Measurements from ENCODE around the gene C2CD2L. TPM values are rescaled to one million over a fixed set of nuclear protein-coding genes. Genes with fewer than 3 reads are reported as not detected.

C2CD2L gene
- total RNA-seq, 1 donor from 2014 or later, result 11.8 TPM

DNA sequence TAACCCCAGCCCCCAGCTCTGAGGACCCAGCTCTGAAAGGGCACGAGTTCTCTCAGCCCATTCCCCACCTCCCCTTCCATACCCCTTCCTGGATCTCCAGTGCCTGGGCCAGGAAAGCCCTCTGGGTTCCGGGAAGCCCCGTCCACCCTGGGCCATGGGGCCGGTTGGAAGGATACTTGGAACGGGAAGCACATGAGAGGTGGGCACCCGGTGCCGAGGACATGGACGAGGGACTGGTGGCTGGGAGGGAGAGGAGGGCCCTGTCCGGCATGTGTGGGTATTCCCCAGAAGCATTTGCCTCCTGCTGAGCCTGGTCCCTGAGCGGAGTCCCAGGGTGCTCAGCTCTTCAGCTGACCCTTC is 9.1 kb downstream of the C2CD2L start:
- TF ChIP-seq, protein P1, sequence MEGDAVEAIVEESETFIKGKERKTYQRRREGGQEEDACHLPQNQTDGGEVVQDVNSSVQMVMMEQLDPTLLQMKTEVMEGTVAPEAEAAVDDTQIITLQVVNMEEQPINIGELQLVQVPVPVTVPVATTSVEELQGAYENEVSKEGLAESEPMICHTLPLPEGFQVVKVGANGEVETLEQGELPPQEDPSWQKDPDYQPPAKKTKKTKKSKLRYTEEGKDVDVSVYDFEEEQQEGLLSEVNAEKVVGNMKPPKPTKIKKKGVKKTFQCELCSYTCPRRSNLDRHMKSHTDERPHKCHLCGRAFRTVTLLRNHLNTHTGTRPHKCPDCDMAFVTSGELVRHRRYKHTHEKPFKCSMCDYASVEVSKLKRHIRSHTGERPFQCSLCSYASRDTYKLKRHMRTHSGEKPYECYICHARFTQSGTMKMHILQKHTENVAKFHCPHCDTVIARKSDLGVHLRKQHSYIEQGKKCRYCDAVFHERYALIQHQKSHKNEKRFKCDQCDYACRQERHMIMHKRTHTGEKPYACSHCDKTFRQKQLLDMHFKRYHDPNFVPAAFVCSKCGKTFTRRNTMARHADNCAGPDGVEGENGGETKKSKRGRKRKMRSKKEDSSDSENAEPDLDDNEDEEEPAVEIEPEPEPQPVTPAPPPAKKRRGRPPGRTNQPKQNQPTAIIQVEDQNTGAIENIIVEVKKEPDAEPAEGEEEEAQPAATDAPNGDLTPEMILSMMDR (IDR thresholded peaks at IDR 0.05; ENCODE audit: insufficient read depth, low read length, poor library complexity, severe bottlenecking), result no peak
- Histone ChIP-seq H3K4me3 (ENCODE audit: low read depth, low read length) (no peak overlapping the region), H3K27me3 (ENCODE audit: control insufficient read depth, insufficient read depth, low read length) (no peaks in the 10 kb centered on the region), H3K36me3 (ENCODE audit: control insufficient read depth, insufficient read depth, low read length) (no peaks in the 10 kb centered on the region)
- DNase-seq (ENCODE audit: low read depth), result no peak

DNA sequence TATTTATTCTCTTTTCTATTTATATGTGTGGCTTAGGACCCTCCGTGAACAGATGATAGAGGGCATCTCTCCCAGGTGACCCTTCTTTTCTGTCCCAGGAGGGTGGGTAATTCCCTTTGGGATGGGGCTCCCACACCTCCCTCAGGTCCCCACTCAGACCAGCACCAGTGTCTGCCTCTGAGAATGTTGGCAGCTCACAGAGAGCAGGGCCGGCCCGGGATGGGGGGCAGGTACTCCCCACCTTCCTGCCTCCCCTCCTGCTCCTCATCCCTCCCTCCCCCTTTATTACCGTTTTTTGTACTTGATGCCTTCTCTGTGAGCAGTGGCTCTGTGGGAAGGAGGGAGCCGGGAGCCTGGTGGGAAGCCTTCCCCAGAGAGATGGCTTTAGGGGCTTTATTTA is 9.5 kb downstream of the C2CD2L start:
- Histone ChIP-seq H3K27me3 (ENCODE audit: control insufficient read depth, insufficient read depth, low read length) (no peaks in the 10 kb centered on the region), H3K4me3 (ENCODE audit: low read depth, low read length) (no peak overlapping the region), H3K36me3 (ENCODE audit: control insufficient read depth, insufficient read depth, low read length) (no peaks in the 10 kb centered on the region)
- no peak for DNase-seq (ENCODE audit: low read depth)
- TF ChIP-seq, protein P1 (IDR thresholded peaks at IDR 0.05; ENCODE audit: insufficient read depth, low read length, poor library complexity, severe bottlenecking), result no peak

DNA sequence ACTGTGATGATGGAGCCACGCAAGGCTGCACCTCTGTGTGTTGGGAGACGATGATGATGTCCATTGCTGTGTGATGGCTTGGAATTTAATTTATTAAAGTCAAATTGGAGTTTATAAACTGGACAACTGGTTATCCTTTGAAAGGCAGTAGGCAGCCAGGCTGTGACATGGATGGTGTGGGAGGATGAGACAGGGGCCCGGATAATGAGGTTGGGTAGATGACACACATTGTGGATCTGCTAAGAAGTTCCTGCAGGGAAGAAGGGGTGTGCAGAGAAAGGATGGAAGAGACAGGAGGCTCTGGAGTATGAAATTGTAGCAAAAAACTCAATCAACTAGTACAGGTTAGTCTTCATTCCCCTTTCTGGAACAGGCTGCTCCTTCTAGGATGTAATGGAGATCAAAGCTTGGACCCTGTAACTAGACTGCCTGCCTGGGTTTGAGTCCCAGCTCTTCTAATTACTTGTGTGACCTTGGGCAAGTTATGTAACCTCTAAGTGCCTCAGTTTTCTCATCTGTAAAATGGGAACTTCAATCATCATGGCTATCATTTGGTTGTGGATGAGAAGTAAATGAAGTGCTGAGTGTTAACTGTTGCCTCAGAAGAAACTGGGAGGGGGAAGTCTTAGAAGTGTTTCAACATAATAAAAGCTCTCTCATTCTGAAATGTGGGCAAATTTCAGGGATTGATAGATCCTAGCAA is 10.0 kb downstream of the C2CD2L start:
- TF ChIP-seq, protein P1 (IDR thresholded peaks at IDR 0.05; ENCODE audit: insufficient read depth, low read length, poor library complexity, severe bottlenecking), result no peak
- H3K4me3 ChIP-seq (ENCODE audit: low read depth, low read length), result no peak overlapping the region
- H3K36me3 ChIP-seq (ENCODE audit: control insufficient read depth, insufficient read depth, low read length), result no peaks in the 10 kb centered on the region
- no peak for DNase-seq (ENCODE audit: low read depth)
- no peaks in the 10 kb centered on the region for H3K27me3 ChIP-seq (ENCODE audit: control insufficient read depth, insufficient read depth, low read length)

DNA sequence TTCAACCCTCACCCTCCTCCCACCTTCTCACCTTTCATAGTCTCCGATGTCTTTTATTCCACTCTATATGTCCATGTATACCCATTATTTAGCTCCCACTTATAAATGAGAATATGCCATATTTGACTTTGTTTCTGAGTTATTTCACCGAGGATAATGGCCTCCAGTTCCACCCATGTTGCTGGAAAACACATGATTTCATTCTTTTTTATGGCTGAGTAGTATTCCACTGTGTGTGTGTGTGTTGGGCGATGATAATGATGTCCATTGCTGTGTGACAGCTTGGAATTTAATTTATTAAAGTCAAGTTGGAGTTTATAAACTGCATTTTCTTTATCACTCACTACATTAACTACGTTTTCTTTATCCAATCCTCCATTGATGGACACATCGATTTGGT is 11.1 kb downstream of the C2CD2L start:
- Histone ChIP-seq H3K36me3 (ENCODE audit: control insufficient read depth, insufficient read depth, low read length) (no peaks in the 10 kb centered on the region), H3K4me3 (ENCODE audit: low read depth, low read length) (no peak overlapping the region), H3K27me3 (ENCODE audit: control insufficient read depth, insufficient read depth, low read length) (no peaks in the 10 kb centered on the region)
- no peak for DNase-seq (ENCODE audit: low read depth)
- TF ChIP-seq, protein P1 (IDR thresholded peaks at IDR 0.05; ENCODE audit: insufficient read depth, low read length, poor library complexity, severe bottlenecking), result no peak

DNA sequence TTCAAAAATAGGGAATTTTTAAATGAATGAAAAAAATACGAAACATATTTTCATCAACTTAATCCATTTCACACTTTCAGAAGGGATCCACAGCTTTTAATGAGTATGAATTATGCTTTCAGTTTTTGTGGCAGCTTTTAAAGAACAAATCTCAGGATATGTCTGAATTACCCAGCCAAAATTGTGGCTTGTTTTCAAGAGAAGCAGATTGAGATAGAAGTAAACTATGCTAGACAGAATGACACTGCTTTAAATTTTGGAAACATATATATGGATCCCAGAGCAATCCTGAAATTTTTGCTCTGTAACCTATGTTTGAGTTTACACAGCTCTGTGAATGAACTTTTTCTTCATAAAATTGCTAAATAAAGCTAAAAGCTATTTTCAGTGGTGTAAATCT is 11.8 kb downstream of the C2CD2L start:
- Histone ChIP-seq H3K36me3 (ENCODE audit: control insufficient read depth, insufficient read depth, low read length) (no peaks in the 10 kb centered on the region), H3K4me3 (ENCODE audit: low read depth, low read length) (no peak overlapping the region), H3K27me3 (ENCODE audit: control insufficient read depth, insufficient read depth, low read length) (no peaks in the 10 kb centered on the region)
- TF ChIP-seq, protein P1 (IDR thresholded peaks at IDR 0.05; ENCODE audit: insufficient read depth, low read length, poor library complexity, severe bottlenecking), result no peak
- no peak for DNase-seq (ENCODE audit: low read depth)

DNA sequence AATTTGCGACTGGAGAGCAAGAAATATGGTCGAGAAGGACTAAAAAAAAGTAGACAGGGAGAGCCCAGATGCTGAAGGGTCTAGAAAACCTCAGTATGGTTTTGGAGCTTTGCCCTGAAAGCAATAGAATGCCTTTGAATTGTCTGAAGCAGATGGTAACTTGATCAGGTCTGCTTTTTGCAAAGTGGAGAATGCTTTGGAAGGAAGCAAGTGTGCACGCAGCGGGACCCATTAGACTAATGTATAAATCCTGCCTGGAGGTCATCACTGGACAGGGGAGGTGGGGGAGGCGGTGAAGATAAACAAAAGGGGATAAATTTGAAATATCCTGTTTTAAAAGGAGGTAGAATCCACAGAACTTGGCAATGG is 13.5 kb downstream of the C2CD2L start:
- H3K27me3 ChIP-seq (ENCODE audit: control insufficient read depth, insufficient read depth, low read length), result no peaks in the 10 kb centered on the region
- H3K36me3 ChIP-seq (ENCODE audit: control insufficient read depth, insufficient read depth, low read length), result no peaks in the 10 kb centered on the region
- H3K4me3 ChIP-seq (ENCODE audit: low read depth, low read length), result peak overlapping the region; percentile 47
- DNase-seq (ENCODE audit: low read depth), result no peak
- TF ChIP-seq, protein P1 (IDR thresholded peaks at IDR 0.05; ENCODE audit: insufficient read depth, low read length, poor library complexity, severe bottlenecking), result no peak
